ENCODE data around the gene DBNDD1. TPM values are rescaled to one million over a fixed set of nuclear protein-coding genes. Genes with fewer than 3 reads are reported as not detected.
A peak's percentile ranks its signal among the peaks of the same experiment; 100 is the strongest.
"Not testable (repeated sequence)": the region's sequence is repeated elsewhere in the genome, so short reads cannot be mapped to it uniquely, and the experiment has no call there.

Gene DBNDD1
- total RNA-seq, 1 experiment from 2014 or later: 21.5 TPM

GRCh38 chr16:90016339-90016950, 2.8 kb downstream of the DBNDD1 start:
- in situ Hi-C loops (cut with HindIII; ENCODE audit: low sequenced_read_pairs): no loop called here
- DNase-seq (ENCODE audit: low spot score): peak; percentile 93

GRCh38 chr16:90015586-90016338, 3.5 kb downstream of the DBNDD1 start:
- peak; percentile 83 for DNase-seq (ENCODE audit: low spot score)
- in situ Hi-C loops (cut with HindIII; ENCODE audit: low sequenced_read_pairs): no loop called here

DNA sequence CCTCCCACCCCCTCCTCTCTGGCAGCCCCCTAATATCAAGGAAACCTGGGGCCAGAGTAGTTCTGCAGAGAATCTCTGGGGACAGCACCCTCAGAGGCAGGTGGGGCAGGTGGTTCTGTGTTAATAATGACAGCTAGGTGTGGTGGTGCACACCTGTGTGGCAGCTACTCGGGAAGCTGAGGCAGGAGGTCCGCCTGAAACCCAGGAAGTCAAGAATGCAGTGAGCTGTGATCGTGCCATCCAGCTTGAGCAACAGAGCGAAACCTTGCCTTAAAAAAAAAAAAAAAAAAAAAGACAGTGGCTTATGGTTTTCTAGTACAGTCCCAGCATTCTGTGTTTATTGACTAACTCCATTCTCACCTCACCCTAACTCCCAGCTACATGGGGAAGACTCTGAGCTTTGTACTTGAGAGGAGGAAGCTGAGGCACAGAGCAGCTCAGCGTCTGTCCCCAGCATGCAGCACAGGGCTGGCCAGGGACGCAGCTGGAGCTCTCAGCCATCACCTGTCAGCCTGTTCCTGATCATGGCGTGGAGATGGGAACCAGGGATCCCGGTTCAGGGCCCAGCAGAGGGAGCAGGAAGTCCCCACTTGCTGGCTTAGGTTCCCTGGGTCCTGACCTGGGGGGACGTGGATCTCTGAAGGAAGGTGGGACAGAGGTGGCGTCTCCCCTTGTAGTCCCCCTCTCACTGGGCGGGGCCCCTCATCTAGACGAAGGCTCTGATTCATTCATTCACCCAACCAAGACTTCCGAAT, 6.1 kb downstream of the DBNDD1 start:
- in situ Hi-C loops (cut with HindIII; ENCODE audit: low sequenced_read_pairs): no loop called here
- DNase-seq (ENCODE audit: low spot score): peak; percentile 50

DNA sequence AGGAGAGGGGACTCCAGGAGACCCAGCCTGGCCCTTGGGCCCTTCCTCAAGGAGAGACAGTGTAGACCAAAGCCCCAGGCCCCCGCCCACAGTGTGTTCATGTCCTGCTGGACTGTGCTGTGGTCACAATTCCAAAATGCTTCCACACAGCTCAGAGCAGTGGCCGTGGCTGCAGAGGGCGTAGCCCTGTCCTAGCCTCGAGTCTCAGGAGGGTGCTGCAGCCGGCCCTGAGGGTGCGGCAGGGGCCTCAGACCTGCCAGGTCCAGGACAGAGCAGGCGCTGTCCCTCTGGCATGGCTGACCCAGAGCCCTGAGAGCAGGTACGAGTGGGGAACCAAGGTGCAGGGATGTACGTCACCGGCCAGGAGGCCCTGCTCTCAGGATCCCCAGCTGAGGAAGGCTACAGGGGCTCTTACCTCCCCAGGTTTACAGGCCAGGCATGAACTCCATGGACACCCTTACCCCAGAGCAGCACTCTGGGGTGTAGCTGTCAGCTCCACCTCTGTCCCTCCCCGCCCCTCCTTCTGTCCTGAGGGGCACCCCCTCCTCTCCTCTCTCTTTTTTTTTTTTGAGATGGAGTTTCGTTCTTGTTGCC, 7.3 kb downstream of the DBNDD1 start:
- no peak for DNase-seq (ENCODE audit: low spot score)
- in situ Hi-C loops (cut with HindIII; ENCODE audit: low sequenced_read_pairs): no loop called here

DNA sequence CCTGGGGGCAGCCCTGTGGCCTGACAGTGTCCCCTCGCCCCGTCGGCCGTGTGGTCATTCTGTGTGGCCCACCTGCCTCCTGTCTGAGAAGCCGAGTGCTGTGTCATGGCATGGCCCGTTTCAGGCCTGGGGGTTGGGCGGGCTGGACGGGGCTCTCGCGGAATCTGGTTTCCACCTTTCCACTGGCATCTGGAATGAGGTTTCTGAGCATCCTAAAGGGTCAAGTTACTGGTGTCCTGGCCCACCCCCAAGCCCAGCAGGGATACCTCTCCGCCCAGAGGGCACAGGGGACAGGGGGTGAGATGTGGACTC, 7.8 kb downstream of the DBNDD1 start:
- DNase-seq (ENCODE audit: low spot score): no peak
- in situ Hi-C loops (cut with HindIII; ENCODE audit: low sequenced_read_pairs): no loop called here

DNA sequence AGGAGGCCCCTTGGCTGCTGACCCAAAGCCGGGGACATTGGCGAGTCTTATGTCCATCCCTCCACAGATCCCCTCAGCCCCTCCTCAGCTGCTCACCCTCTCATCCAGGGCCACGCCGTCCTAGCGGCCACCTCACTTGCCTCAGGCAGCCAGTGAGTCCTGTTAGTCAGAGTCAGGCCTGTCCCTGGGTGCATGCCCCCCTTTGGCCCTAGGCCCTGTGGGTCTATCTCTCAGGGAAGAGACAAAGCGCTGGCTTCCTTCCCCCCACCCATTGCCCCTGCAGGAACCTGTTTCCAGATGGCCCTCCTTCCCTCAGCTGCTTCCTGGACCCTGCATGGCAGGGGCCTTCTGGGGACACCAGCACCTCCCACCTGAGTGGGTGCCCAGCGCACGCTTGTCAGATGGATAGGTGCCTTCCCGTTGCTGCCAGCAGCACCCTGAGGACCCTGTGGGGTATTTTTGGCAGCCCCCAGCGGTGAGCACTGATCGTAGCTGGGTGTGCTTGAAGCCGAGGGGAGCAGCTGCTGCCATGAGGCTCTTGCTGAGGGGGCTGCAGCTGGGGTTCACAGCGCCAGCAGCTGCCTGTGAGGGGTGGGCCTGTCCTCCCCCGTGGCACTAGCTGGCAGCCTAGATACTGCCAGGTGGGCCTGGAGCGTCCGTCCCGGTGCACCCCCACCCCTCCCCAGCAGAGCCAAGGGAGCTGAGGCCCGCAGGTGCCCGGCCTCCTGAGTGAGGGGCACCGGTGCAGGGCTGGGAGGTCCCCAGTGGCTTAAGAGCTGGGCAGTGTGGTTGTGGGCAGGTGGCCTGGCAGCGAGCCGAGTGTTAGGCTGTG, 8.4 kb downstream of the DBNDD1 start:
- in situ Hi-C loops (cut with HindIII; ENCODE audit: low sequenced_read_pairs): no loop called here
- DNase-seq (ENCODE audit: low spot score): no peak

GRCh38 chr16:90009172-90009899, 9.9 kb downstream of the DBNDD1 start:
- in situ Hi-C loops (cut with HindIII; ENCODE audit: low sequenced_read_pairs): no loop called here
- DNase-seq (ENCODE audit: low spot score): no peak

DNA sequence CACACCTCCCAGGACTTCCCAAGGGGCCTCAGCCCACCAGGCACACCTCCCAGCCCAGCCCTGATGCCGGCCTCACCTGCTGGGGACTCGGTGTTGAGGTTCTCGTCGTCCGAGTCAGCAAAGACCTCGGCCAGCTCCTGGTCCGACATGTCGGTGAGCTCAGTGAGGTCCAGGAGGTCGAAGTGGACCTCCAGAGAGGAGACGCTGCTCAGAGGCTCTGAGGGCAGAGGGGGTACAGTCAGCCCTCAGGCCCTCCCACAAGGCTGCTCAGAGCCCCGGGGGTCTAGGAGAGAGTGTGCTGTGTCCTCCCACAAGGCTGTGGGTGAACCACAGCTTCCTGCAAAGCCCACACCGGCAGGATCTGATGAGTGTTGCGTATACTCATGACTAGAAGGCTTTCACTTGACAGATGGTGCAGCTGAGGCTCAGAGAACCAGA, 10.5 kb downstream of the DBNDD1 start:
- in situ Hi-C loops (cut with HindIII; ENCODE audit: low sequenced_read_pairs): no loop called here
- no peak for DNase-seq (ENCODE audit: low spot score)

- DNase-seq (ENCODE audit: low spot score); in situ Hi-C loops (cut with HindIII; ENCODE audit: low sequenced_read_pairs): not testable (repeated sequence)
These were observed 11.5 kb downstream of the DBNDD1 start for GRCh38 chr16:90007635-90008234.

DNA sequence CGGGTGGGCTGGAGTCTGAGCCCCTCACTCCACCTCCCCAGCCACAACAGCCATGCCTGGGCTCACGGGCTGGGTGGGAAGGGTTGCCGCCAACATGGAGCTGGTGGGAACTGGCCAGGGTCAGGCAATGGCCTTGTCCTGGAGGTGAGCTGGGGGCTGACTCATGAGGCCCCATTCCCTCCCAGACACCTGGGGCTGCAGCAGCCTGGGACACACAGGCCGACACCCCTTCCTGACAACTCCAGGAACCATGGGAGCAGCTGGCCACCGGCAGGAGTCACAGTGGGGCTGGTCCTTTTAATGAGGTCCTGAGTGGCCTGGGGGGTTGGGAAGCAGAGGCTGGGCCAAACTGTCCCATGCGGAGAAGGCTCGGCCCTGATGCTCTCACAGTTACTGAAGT, 12.2 kb downstream of the DBNDD1 start:
- DNase-seq (ENCODE audit: low spot score): no peak
- in situ Hi-C loops (cut with HindIII; ENCODE audit: low sequenced_read_pairs): no loop called here

- DNase-seq (ENCODE audit: low spot score): no peak
- in situ Hi-C loops (cut with HindIII; ENCODE audit: low sequenced_read_pairs): no loop called here
These were observed 13.1 kb downstream of the DBNDD1 start for GRCh38 chr16:90005956-90006663.

DNA sequence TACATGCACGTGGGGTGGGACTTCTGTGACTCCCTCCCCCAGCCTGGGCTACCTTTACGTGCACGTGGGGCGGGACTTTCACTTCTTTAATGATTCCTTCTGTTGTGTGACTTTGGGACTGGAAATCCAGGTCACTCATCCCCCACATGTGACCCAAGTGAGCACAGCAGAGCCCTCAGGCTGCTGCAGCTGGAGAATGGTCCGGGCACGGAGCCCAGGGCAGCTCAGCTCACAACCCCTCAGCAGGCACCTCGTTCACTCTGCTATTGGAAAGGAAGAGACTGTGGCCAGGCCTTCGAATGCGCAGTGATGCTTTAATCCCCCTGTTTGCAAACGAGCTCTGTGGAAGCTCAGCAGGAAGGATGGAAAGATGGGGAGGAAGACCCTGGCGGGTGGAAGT, 14.7 kb downstream of the DBNDD1 start:
- no peak for DNase-seq (ENCODE audit: low spot score)
- in situ Hi-C loops (cut with HindIII; ENCODE audit: low sequenced_read_pairs): no loop called here

GRCh38 chr16:90002759-90003158, 16.5 kb downstream of the DBNDD1 start:
- in situ Hi-C loops (cut with HindIII; ENCODE audit: low sequenced_read_pairs): no loop called here
- peak; percentile 29 for DNase-seq (ENCODE audit: low spot score)

GRCh38 chr16:90001761-90002503, 17.3 kb downstream of the DBNDD1 start:
- in situ Hi-C loops (cut with HindIII; ENCODE audit: low sequenced_read_pairs): no loop called here

GRCh38 chr16:90000733-90001427, 18.4 kb downstream of the DBNDD1 start:
- no peak for DNase-seq (ENCODE audit: low spot score)
- in situ Hi-C loops (cut with HindIII; ENCODE audit: low sequenced_read_pairs): no loop called here

More at GRCh38 chr16:90001761-90002503, 17.3 kb downstream of the DBNDD1 start:
- no peak for DNase-seq (ENCODE audit: low spot score)

DNA sequence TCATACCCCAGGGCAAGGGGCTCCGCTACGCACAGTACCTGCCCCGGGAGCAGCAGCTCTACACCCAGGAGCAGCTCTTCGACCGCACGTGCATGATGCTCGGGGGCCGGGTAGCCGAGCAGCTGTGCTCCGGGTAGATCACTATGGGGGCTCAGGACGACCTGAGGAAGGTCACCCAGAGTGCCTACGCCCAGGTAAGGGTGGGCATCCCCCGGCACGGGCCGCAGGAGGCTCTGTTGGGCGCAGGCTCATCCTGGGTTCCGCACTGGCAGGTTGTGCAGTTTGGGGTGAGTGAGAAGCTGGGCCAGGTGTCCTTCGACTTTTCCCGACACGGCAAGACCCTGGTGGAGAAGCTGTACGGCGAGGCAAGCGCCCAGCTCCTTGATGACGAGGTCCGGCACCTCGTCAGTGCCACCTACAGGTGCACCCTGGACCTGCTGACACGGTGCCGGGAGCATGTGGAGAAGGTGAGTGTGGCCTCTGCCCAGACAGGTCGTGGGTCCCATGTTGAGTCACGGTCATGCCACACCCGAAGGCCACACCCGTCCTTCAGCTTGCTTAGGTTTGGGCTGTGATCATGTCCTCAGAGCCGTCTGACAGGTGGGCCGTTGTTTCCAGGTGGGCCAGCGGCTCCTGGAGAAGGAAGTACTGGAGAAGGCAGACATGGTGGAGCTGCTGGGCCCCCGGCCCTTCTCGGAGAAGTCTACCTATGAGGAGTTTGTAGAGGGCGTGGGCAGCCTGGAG, 19.3 kb downstream of the DBNDD1 start:
- no peak for DNase-seq (ENCODE audit: low spot score)
- in situ Hi-C loops (cut with HindIII; ENCODE audit: low sequenced_read_pairs): no loop called here

Data from G401 (cell line).